ENCODE results near the gene RAX. TPM values are rescaled to one million over a fixed set of nuclear protein-coding genes. Genes with fewer than 3 reads are reported as not detected.

RAX gene
- total RNA-seq, 1 experiment from 2014 or later, result 0.37 TPM

DNA sequence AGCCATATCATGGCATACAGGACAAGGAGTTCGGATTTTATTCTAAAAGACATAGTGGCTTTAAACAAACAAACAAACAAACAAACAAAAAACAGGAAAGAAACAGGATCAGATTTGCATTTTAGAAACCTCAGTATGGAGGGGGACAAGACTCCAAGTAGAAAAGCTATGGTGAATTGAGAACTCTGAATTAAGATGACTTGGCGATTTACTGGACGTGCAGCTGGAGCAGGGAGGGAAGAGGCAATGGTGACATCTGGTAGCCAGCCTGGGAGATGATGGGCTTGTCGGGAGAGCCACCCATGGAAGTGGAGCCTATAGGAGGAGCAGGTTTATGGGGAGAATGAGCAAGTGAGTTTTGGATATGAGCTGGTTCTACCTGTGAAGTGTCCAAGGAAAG lies 32.0 kb upstream of the RAX start:
- Histone ChIP-seq H3K27ac (ENCODE audit: insufficient read length, low read depth, low read length) (no peak overlapping the region), H3T11ph (ENCODE audit: low read length) (no peak overlapping the region), H3K18ac (ENCODE audit: insufficient read length, low read depth, low read length) (no peak overlapping the region), H4K8ac (replicated peaks; ENCODE audit: insufficient read length, low read depth, low read length) (no peak overlapping the region), H2AFZ (ENCODE audit: low read length) (no peak overlapping the region), H2BK12ac (ENCODE audit: insufficient read length, low read depth, low read length) (no peak overlapping the region), H3K4me1 (ENCODE audit: insufficient read depth, low read length) (no peaks in the 10 kb centered on the region), H4K91ac (ENCODE audit: insufficient read length, low read depth, low read length) (no peak overlapping the region), H3K9me3 (ENCODE audit: control insufficient read depth, low read depth, low read length) (no peaks in the 10 kb centered on the region), H3K27me3 (ENCODE audit: insufficient read depth, low read length) (no peaks in the 10 kb centered on the region), H3K56ac (ENCODE audit: insufficient read length, low read depth, low read length) (no peak overlapping the region), H3K79me2 (ENCODE audit: insufficient read depth, low read length) (no peaks in the 10 kb centered on the region), H2BK5ac (ENCODE audit: insufficient read length, low read length) (no peak overlapping the region), H3K9ac (ENCODE audit: extremely low read depth, insufficient read length, low read length) (no peak overlapping the region), H2BK120ac (ENCODE audit: low read depth, low read length, poor library complexity, severe bottlenecking) (no peak overlapping the region), H3K4me2 (ENCODE audit: insufficient read depth, insufficient read length, low read length) (no peak overlapping the region), H2AK5ac (ENCODE audit: insufficient read length, low read length) (no peak overlapping the region), H3K23me2 (ENCODE audit: insufficient read length, low read depth, low read length, poor library complexity, severe bottlenecking) (no peaks in the 10 kb centered on the region), H4K20me1 (ENCODE audit: control insufficient read depth, insufficient read depth, insufficient read length) (no peaks in the 10 kb centered on the region), H3K79me1 (ENCODE audit: insufficient read depth, low read depth, low read length, poor library complexity, severe bottlenecking) (no peaks in the 10 kb centered on the region), H2BK20ac (ENCODE audit: low read depth, low read length, poor library complexity, severe bottlenecking) (no peak overlapping the region), H3K4ac (ENCODE audit: low read depth, low read length) (no peak overlapping the region), H3K23ac (ENCODE audit: insufficient read length, low read depth, low read length) (no peak overlapping the region), H4K5ac (ENCODE audit: insufficient read length, low read depth, low read length) (no peak overlapping the region), H3K14ac (ENCODE audit: insufficient read depth, low read length) (no peak overlapping the region), H2BK15ac (ENCODE audit: low read depth, low read length) (no peak overlapping the region)
- peaks cover 0 to 3% of the 10 kb centered on the region in 2 experiments; a peak in 1 of 4 replicates for H3K4me1 Mint-ChIP-seq
- H3K9me3 Mint-ChIP-seq, result no peaks in the 10 kb centered on the region
- no peak overlapping the region for H3K27ac Mint-ChIP-seq
- H3K36me3 Mint-ChIP-seq (ENCODE audit: insufficient read depth in 1 of 3, low read depth in 3 of 3), result no peaks in the 10 kb centered on the region
- DNase-seq, result no peak
- no CpG with 5 or more reads among the region's 4 CpGs for WGBS (ENCODE audit: extremely low coverage, insufficient read length, low lambda C conversion rate)
- H3K27me3 Mint-ChIP-seq (ENCODE audit: low read depth), result peaks cover 62% of the 10 kb centered on the region
- H3K4me3 Mint-ChIP-seq, result no peak overlapping the region
- TF ChIP-seq, protein P1, sequence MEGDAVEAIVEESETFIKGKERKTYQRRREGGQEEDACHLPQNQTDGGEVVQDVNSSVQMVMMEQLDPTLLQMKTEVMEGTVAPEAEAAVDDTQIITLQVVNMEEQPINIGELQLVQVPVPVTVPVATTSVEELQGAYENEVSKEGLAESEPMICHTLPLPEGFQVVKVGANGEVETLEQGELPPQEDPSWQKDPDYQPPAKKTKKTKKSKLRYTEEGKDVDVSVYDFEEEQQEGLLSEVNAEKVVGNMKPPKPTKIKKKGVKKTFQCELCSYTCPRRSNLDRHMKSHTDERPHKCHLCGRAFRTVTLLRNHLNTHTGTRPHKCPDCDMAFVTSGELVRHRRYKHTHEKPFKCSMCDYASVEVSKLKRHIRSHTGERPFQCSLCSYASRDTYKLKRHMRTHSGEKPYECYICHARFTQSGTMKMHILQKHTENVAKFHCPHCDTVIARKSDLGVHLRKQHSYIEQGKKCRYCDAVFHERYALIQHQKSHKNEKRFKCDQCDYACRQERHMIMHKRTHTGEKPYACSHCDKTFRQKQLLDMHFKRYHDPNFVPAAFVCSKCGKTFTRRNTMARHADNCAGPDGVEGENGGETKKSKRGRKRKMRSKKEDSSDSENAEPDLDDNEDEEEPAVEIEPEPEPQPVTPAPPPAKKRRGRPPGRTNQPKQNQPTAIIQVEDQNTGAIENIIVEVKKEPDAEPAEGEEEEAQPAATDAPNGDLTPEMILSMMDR (conservative IDR thresholded peaks at IDR 0.05), result no peak
